Neural cell (in vitro differentiated cells): ENCODE measurements around the gene APAF1.

Experiments used
- EZH2 ChIP-seq: fragments of 200-600, 300-800 bp; shearing (Covaris generic), sonication (generic); IDR thresholded peaks from 2 replicates; pipeline ENCODE4 v1.6.1; 2014; ENCODE audit warnings: antibody characterized with exemption, low read length, borderline replicate concordance, mild to moderate bottlenecking; ENCODE audit not compliant: insufficient read depth, poor library complexity, severe bottlenecking
- POLR2AphosphoS5 ChIP-seq: IDR thresholded peaks from 2 replicates; pipeline ENCODE4 v1.6.1; 2012
- TAF1 ChIP-seq: IDR thresholded peaks from 2 replicates; pipeline ENCODE4 v1.6.1; 2012; ENCODE audit warnings: low read depth
- TF ChIP-seq, protein P1 (sequence below): fragments of 450-650 bp; IDR thresholded peaks from 2 replicates; pipeline ENCODE4 v1.5.1; 2014; ENCODE audit warnings: antibody characterized with exemption, mild to moderate bottlenecking, moderate library complexity; ENCODE audit not compliant: poor library complexity, severe bottlenecking

DNA sequence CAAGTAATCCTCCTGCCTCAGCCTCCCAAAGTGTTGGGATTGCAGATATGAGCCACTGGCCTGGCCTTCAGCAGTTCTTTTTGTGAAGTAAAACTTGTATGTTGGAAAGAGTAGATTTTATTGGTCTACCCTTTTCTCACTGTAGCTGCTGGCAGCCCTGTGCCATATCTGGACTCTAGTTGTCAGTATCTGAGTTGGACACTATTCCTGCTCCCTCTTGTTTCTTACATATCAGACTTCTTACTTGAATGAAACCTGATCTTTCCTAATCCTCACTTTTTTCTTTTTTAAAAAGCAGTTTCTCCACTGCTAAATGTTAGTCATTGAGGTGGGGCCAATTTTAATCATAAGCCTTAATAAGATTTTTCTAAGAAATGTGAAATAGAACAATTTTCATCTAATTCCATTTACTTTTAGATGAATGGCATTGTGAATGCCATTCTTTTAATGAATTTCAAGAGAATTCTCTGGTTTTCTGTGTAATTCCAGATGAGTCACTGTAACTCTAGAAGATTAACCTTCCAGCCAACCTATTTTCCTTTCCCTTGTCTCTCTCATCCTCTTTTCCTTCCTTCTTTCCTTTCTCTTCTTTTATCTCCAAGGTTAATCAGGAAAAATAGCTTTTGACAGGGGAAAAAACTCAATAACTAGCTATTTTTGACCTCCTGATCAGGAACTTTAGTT lies 88.7 kb downstream of the APAF1 start:
- TF ChIP-seq TAF1 (no peak), EZH2 (no peak), POLR2AphosphoS5 (no peak)
- TF ChIP-seq, protein P1, sequence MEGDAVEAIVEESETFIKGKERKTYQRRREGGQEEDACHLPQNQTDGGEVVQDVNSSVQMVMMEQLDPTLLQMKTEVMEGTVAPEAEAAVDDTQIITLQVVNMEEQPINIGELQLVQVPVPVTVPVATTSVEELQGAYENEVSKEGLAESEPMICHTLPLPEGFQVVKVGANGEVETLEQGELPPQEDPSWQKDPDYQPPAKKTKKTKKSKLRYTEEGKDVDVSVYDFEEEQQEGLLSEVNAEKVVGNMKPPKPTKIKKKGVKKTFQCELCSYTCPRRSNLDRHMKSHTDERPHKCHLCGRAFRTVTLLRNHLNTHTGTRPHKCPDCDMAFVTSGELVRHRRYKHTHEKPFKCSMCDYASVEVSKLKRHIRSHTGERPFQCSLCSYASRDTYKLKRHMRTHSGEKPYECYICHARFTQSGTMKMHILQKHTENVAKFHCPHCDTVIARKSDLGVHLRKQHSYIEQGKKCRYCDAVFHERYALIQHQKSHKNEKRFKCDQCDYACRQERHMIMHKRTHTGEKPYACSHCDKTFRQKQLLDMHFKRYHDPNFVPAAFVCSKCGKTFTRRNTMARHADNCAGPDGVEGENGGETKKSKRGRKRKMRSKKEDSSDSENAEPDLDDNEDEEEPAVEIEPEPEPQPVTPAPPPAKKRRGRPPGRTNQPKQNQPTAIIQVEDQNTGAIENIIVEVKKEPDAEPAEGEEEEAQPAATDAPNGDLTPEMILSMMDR, result no peak
